ENCODE measurements around the gene TMEM273.

The TMEM273 gene

GRCh38 chr10:49128854-49129253 lies 59.3 kb downstream of the TMEM273 start:
- ATAC-seq (ENCODE audit: insufficient read depth, low read depth): no peak
- no peaks in the 10 kb centered on the region for H3K9me3 ChIP-seq (ENCODE audit: insufficient read depth, low read length, severe bottlenecking)
- peaks cover 1% of the 10 kb centered on the region; the same call in 1 of the 2 replicates for H3K4me1 ChIP-seq (ENCODE audit: insufficient read depth, low read length)
- no peak overlapping the region for H3K4me2 ChIP-seq (ENCODE audit: insufficient read depth, low read length)
- no peaks in the 10 kb centered on the region for H3K79me2 ChIP-seq (ENCODE audit: insufficient read depth, low read length)
- TF ChIP-seq EZH2 (IDR thresholded peaks at IDR 0.05; ENCODE audit: borderline replicate concordance, low read depth, low read length, severe bottlenecking) (no peak), CTCF (IDR thresholded peaks at IDR 0.05; ENCODE audit: borderline replicate concordance, extremely low read depth, low read length, poor library complexity, severe bottlenecking) (no peak)
- DNase-seq: no peak
- no peak overlapping the region for H2AFZ ChIP-seq (ENCODE audit: low read depth, low read length)
- H3K4me3 ChIP-seq (ENCODE audit: low read depth in 1 of 2, low read length in 2 of 2): no peak overlapping the region
- H3K27me3 ChIP-seq (ENCODE audit: insufficient read depth, low read length, poor library complexity): no peaks in the 10 kb centered on the region
- no peak overlapping the region for H3K27ac ChIP-seq (ENCODE audit: low read length)
- H4K20me1 ChIP-seq (ENCODE audit: insufficient read depth, low read length): no peaks in the 10 kb centered on the region
- no peak overlapping the region for H3K9ac ChIP-seq (ENCODE audit: low read depth, low read length)
- no peaks in the 10 kb centered on the region for H3K36me3 ChIP-seq (ENCODE audit: insufficient read depth, low read length)

GRCh38 chr10:49123981-49124950 lies 63.9 kb downstream of the TMEM273 start:
- H3K4me1 ChIP-seq (ENCODE audit: insufficient read depth, low read length): no peaks in the 10 kb centered on the region
- no peak overlapping the region for H3K27ac ChIP-seq (ENCODE audit: low read length)
- no peaks in the 10 kb centered on the region for H3K9me3 ChIP-seq (ENCODE audit: insufficient read depth, low read length, severe bottlenecking)
- H3K4me3 ChIP-seq (ENCODE audit: low read depth in 1 of 2, low read length in 2 of 2): no peak overlapping the region
- H3K27me3 ChIP-seq (ENCODE audit: insufficient read depth, low read length, poor library complexity): peaks cover 4% of the 10 kb centered on the region
- TF ChIP-seq EZH2 (IDR thresholded peaks at IDR 0.05; ENCODE audit: borderline replicate concordance, low read depth, low read length, severe bottlenecking) (no peak), CTCF (IDR thresholded peaks at IDR 0.05; ENCODE audit: borderline replicate concordance, extremely low read depth, low read length, poor library complexity, severe bottlenecking) (no peak)
- no peak overlapping the region for H3K9ac ChIP-seq (ENCODE audit: low read depth, low read length)
- H3K36me3 ChIP-seq (ENCODE audit: insufficient read depth, low read length): no peaks in the 10 kb centered on the region
- no peak overlapping the region for H3K4me2 ChIP-seq (ENCODE audit: insufficient read depth, low read length)
- no peak for ATAC-seq (ENCODE audit: insufficient read depth, low read depth)
- no peaks in the 10 kb centered on the region for H3K79me2 ChIP-seq (ENCODE audit: insufficient read depth, low read length)
- H4K20me1 ChIP-seq (ENCODE audit: insufficient read depth, low read length): no peaks in the 10 kb centered on the region
- no peak overlapping the region for H2AFZ ChIP-seq (ENCODE audit: low read depth, low read length)
- DNase-seq: no peak

- Histone ChIP-seq H3K4me1 (ENCODE audit: insufficient read depth, low read length) (no peaks in the 10 kb centered on the region), H2AFZ (ENCODE audit: low read depth, low read length) (no peak overlapping the region), H3K79me2 (ENCODE audit: insufficient read depth, low read length) (no peaks in the 10 kb centered on the region), H3K27me3 (ENCODE audit: insufficient read depth, low read length, poor library complexity) (peaks cover 4% of the 10 kb centered on the region), H3K36me3 (ENCODE audit: insufficient read depth, low read length) (no peaks in the 10 kb centered on the region), H4K20me1 (ENCODE audit: insufficient read depth, low read length) (no peaks in the 10 kb centered on the region), H3K27ac (ENCODE audit: low read length) (no peak overlapping the region), H3K4me2 (ENCODE audit: insufficient read depth, low read length) (no peak overlapping the region), H3K9me3 (ENCODE audit: insufficient read depth, low read length, severe bottlenecking) (no peaks in the 10 kb centered on the region), H3K4me3 (ENCODE audit: low read depth in 1 of 2, low read length in 2 of 2) (no peak overlapping the region), H3K9ac (ENCODE audit: low read depth, low read length) (no peak overlapping the region)
- TF ChIP-seq CTCF (IDR thresholded peaks at IDR 0.05; ENCODE audit: borderline replicate concordance, extremely low read depth, low read length, poor library complexity, severe bottlenecking) (no peak), EZH2 (IDR thresholded peaks at IDR 0.05; ENCODE audit: borderline replicate concordance, low read depth, low read length, severe bottlenecking) (no peak)
- no peak for ATAC-seq (ENCODE audit: insufficient read depth, low read depth)
- DNase-seq: no peak
Observed at GRCh38 chr10:49120911-49121310, 67.3 kb downstream of the TMEM273 start.

All from DND-41 (cell line).